Activated CD8-positive, alpha-beta memory T cell treated with anti-CD3 and anti-CD28 coated beads, Interleukin-2, amount 50 U/mL, for 1 hour (primary cell): ENCODE measurements around the gene CCDC54.

Experiments used
- DNase-seq: peaks from one replicate; pipeline ENCODE4 v3.0.0-alpha.2; 2020; ENCODE audit errors: extremely low read depth

Gene CCDC54

DNA sequence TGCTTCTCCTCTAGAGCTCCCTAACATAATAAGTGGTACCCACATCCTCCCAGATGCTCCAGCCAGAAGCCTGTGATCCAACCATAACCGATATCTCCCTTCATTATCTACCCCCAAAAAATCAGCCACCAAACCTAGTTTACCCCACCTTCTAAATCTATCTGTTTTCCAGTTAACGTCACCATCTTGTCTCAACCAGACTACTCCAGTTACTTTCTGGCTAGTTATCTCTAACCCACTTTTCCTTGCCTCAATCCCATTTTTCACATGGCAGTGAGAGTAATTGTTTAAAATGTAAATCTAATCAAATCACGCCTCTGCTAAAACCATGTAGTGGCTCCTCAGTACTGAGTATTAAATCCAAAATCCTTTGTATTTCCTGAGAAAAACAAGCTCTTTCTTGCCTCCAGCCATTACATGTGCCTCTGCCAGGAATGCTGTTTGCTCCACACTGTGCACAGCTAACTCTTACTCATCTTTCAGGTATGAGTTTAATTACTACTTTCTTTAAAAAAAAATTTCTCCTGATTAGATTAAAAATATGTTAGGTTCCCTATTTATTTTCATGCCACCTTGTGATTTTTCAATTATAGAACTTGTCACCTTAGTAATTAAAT lies 15.4 kb downstream of the CCDC54 start:
- DNase-seq = no peak

DNA sequence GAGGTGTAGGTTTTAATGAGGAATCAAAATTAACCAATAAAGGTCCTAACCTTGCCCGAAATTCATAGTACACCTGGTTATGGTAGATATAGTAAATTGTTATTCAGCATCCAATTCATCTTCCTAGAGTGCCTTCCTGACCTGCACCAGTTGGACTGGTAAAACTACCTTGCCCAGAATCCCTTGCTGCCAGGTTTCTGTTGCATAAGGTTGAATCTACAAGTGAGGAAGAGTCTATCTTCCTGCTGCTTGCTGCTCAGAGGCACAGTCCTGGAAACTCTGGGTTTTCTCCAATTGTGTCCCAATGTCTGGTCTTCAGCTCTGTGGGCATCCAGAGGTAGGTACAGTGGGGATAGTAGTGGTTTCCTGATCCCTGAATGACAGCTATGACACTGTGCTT lies 17.3 kb downstream of the CCDC54 start:
- DNase-seq = no peak

DNA sequence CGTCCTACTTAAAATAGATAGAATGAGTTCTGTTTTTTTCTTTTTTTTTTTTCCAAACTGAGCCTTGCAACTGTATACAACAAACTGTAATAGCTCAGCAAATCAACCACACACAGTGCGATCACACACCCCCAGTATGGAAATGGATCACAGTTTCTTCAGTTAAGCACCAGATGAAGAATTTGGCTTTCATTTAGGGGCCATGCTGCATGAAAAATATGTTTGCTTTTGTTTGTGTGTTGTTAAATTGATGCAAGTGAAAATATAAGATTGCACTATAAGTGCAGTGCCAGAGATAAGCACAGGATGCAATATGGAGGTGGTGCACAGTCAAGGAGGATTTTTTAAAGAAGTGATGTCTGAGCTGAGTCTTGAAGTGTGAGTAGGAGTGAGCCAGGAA lies 17.8 kb downstream of the CCDC54 start:
- no peak for DNase-seq

DNA sequence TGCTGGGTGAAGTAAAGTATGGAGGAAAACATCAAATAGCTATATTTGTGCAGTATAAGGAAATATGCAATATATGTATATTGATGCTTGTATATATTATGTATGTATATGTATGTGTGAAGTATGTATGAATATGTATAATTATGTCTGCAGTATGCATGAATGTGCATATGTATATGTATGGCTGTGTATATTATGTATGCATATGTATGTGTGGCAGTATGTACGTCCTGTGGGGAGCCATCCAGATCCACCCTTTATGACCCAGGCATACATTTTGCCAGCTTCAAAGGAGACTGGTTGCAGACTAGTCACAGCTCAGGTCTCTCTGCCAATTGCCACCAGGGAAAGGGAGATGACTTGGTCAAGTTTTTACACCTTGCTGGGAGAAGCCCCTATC lies 24.1 kb downstream of the CCDC54 start:
- DNase-seq = no peak

DNA sequence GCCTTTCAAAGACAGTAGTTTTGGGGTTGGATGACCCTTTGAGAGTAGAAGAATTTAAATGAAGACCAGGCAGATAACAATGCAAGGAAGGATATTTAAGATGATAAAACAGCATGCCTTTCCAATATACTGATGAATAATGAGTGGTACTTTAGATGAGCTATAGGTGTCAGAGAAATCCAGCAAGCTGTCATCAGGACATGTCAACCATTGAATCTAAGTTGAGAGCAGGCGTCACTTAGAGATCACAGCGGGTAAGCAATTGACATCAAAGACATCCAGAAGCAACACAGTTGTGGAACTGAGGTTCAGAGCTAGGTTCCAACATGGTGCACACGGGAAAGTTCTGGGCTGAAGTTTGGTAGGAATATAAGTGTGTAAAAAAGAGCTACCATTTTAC lies 25.0 kb downstream of the CCDC54 start:
- no peak for DNase-seq

DNA sequence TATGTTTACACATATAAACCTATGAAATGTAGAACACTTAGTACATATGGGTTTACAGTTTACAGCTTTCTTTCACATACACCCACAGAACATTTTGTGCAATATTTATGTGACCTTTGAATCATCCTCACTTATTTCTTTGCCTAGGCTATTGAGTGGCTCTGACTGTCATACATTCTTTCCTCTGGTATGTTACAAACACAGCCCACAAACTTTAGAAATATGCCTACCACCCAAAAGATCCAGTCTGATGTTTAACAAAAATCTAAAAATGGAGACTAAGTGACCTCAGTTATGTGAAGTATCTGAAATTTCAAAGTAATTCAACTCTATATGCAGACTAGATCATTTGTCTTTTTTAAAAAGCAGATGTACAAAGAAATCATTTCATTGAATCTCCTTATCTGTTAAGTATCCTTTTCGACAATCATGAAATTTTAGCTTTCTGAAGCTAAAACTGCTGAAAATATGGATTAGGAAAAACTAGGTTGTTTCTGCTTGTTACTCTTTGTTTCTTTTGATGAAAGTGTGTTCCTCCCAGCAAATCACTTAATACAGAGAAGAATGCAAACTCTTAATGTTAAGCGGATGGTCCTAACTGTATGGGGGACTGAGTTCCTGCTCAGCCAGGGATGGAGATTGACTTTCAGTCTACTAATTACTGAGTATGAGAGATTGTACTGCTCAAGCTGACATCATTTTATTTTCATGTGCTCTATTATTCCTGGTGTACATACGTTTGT lies 27.7 kb downstream of the CCDC54 start:
- DNase-seq = no peak

DNA sequence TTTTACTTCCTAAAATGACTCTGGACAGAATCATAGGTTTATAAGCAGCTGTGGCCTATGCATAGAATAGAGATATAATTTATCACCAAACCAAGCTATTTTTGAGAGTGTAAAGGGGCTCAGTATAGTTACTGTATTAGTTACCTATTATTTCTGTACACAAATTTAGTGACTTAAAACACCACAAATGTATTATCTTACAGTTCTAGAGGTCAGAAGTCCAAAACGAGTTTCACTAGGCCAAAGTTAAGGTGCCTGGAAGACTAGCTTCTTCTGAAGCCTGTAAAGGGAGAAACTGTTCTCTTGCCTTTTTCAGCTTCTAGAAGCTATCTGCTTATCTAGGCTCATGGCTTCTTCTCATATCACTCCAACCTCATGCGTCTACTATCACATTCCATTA lies 30.1 kb downstream of the CCDC54 start:
- no peak for DNase-seq

DNA sequence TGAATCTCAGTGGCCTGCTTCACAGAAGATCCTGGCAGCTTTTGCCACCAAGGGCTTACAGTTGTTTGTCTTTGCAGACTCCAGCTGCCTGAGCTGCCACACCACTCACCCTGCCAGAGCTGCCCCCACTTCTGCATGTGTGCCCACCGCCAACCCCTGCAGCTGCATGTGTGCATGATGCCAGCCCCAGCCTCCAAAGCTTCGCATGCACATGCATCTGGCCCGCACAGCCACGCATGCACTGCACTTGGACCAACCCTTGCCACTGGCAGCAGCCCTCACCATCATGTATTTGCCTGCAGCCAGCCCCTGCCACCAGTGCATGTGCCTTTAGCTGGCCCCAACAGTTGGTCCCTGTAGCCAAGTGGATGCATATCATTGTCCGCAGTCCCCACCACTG lies 31.3 kb downstream of the CCDC54 start:
- no peak for DNase-seq

DNA sequence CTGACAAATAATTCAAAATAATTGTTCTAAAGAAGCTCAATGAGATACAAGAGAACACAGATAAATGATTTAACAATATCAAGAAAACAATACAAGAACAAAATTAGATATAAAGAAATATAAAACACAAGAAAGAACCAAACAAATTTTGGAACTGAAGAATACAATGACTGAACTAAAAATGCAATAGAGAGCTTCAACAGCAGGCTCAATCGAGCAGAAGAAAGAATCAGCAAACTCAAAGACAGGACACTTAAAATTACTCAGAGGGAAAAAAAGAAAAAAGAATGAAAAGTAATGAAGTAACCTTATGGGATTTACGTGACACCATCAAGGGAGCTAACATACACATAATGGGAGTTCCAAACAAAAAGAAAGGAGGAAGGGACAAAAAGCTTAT lies 32.1 kb downstream of the CCDC54 start:
- no peak for DNase-seq

DNA sequence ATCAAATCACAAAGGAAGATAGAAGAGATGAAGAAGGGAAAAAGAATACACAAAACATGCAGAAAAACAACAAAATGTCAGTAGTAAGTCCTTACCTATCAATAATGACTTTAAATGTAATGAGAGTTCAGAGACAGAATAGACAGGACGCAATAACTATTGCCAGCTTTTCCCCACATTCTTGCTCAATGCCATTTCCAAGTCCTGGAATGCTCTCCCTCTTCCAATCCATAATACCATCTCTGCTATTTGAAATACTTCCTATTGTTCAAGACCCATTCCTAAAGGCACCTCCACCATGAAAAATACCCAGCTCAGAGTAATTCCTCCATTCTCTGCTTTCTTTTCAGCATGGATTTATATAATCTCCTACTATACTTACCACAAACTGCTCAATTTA lies 33.4 kb downstream of the CCDC54 start:
- no peak for DNase-seq

DNA sequence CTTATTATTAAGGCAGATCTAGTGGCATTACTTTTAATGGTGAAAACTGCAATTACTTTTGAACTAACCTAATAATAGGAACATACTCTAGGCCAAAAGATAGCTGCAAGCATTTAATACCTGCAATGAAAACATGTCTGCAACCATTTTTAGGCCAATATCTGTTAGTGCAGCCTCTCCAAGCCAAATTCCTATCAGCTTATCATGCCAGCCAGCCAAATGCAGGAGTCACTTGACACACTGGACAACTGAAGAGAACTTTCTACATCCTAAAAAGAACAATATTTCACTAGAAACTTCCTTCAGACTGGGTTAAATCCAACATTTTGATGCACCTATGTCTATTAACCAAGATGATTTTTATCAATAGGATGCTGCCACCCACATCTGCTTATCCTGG lies 33.8 kb downstream of the CCDC54 start:
- no peak for DNase-seq

DNA sequence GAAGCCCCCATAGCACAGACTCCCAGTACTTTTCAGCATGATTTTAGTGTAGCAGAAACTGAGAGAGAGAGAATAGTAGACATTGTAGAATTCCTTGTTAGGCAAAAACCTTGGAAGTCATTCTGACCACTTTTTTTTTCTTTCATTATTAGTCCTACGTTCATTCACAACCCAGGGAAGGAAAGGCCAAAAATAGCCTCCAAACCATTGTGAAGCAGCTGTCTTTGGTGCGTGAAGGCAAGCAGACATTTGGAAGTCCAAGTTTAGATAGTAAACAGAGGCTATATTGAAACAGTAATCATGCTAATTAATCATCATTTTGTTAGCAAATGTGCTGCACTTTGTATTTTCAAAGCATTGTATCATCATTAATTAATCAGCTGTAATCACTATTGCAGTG lies 34.5 kb downstream of the CCDC54 start:
- DNase-seq = no peak

DNA sequence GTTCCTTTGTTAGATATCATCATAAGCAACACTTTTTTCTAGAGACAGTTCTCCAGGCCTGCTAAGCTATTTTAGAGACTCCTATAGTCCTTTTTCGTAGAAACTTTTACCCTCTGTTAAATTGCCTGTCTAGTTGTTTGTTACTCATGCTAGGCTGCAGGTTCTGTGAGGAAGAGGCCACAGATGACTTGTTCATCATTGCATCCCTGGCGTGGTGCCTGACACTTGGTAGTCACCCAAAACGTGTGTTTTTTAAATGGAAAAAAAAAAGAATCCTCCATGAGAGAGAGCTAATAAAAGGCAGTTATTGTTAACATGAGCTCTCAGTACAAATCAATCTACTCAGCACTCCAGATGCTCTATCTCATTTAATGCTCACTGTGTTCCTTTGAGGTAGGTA lies 35.1 kb downstream of the CCDC54 start:
- no peak for DNase-seq

DNA sequence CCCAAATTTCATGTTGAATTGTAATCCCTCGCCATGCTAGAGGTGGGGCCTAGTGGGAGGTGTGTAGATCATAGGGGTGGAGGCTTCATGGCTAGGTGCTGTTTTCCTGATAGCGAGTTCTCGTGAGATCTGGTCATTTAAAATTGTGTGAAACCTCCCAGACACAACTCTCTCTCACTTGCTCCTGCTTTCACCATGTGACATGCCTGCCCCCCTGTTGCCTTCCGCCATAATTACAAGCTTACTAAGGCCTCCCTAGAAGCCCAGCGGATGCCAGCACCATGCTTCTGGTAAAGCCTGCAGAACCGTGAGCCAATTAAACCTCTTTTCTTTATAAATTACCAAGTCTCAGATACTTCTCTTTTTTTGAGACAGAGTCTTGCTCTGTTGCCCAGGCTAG lies 36.0 kb downstream of the CCDC54 start:
- no peak for DNase-seq

DNA sequence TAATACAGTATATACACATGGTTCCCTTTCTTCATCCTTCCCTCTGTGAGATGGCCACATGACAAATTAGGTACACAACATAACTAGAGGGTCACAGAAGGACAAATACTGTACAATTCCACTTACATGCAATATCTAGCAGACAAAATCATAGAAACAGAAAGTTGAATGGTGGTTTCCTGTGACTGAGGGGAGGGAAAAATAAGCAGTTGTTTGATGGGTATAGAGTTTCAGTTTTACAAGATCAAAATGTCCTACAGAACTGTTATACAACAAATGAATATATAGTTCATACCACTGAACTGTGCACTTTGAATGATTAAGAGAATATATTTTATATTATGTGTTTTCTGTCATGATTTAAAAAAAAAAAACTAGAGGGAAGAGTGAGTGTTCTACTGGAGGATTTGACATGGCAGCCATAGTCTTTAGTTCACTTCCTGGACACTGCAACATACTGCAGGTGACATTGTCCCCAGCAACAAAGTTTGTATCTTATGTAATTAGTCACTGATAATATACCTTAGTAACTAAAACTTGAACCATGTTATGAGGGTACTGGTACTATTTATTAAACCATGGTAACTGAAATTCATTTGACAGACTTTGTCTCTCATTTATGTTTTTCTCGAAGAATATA lies 37.2 kb downstream of the CCDC54 start:
- DNase-seq = no peak

DNA sequence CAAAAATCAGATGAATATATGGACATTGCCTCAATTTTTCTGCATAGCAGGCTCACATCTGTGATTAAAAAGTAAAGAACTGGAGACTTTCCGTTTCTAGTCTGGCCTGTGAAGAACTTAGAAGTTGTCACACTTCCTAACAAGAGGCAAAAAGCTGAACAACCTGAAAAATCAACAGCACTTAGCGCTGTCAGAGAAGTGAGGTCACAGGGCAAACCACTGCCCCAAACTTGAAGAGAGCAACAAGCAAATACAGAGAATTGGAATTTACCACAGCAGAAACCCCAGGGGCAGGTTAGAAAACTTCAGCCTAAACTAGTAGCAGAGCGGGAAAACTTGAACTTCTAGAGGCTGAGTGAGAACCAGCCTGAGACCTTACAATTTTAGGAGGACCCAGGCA lies 38.9 kb downstream of the CCDC54 start:
- no peak for DNase-seq

DNA sequence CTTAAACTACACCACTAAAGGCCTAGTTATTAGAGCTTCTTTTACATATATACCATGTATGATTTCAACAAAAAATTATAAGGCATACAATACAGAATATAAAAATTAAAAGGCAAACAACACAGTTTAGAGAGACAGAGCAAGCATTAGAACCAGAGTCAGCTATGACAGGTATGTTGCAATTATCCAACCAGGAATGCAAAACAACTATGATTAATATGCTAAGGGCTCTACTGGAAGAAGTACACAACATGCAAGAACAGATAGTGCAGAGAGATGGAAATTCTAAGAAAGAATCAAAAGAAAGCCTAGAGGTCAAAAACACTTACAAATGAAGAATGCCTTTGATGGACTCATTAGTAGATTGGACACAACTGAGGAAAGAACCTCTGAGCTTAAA lies 39.6 kb downstream of the CCDC54 start:
- DNase-seq = no peak

DNA sequence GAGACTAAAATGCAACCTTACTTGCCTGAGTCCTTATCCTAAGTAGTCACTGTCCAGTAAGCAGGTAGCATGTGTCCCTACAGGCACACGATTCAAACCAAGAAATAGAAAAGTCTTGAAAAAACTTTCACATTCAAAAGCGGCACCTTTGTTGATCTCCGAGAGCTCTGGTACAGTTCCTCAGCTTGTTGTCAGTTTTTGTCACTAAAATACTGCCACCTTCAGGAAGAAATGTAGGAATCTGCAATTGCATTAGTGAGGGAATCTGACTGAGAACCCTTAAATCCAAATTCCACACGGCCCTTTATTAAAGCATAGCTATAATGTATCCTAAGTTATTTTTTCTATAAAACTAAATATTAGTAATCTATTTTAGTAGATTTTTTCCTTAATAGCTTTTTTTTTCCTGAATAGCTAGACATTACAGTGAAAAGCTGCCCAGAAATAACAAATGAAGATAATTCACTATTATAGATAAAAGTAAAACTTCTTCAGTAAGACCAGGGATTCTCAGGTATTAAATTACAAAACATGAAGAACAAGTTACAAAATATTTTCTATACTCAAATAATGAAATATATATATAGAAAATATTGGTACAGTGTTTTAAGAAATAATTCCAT lies 44.0 kb downstream of the CCDC54 start:
- DNase-seq = no peak

DNA sequence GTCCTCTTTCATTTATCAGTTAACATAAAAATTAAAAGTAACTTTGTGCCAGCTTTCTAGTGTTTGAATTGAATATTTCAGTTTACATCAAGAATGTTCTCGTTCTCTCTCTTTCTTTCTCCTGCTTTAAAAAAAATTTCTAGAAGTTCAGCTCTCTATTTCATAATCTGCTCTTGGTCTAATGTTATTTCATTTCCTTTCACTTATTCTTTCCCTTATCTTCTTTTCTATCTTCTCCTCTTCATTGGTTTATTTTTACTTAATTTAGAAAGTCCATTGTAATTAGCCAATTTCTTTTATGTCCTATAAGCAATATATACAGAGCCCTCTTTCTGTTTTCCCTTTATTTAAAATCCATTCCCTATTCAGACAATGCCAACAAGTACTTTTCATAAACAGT lies 44.6 kb downstream of the CCDC54 start:
- no peak for DNase-seq

DNA sequence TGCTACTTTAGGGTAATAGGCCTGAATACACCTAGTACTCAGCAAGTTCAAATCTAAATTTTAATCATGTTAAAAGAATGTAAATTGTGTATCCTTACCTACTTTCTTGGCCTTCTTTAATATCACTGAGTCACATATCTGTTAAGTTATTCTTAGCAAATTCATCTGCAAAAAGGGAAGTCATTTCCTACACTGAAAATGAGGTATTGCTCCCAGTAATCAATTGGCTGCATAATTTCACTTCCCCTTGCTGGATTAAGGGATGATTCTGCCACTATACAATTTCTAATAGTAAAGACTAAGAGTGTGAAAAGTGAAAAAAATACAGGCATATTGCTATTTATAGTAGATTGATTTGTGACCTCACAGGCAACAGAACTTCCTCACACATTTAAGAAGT lies 47.8 kb downstream of the CCDC54 start:
- DNase-seq = no peak

DNA sequence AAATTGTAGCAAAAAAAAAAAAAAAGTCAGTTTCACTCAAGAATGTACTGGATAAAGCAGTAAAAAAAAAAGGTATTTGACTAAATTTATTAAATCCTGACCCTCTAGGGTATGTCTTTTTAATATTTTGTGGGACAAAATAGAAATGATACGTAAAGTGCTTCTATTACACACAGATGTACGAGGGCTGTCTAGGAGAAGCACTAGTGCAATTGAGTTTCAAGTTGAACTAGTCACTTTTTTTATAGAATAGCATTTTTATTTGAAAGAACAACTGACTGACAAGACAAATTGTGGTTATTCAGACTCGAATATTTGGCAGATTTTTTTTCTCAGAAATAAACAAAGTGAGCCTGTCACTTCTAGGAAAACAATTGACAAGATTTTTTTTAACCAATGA lies 49.0 kb downstream of the CCDC54 start:
- DNase-seq = no peak
